Metanephros (tissue), 2 donors: ENCODE results near the gene ARRDC2. TPM values are rescaled to one million over a fixed set of nuclear protein-coding genes. Genes with fewer than 3 reads are reported as not detected.

Source experiments
- small RNA-seq: library from RNA; depleted of rRNA; stranded (forward); fragments of <200 nt; gene quantifications from one replicate; pipeline ENCODE3, GENCODE V24; 2014; ENCODE audit warnings: low replicate concordance
- total RNA-seq: library from RNA; depleted of rRNA; stranded (reverse); fragments of >200 nt; gene quantifications from one replicate; pipeline ENCODE4 v1.2.3, GENCODE V29; 2014

Gene ARRDC2
- 16.6 TPM for total RNA-seq

GRCh38 chr19:18007917-18008673 lies at the start of gene ARRDC2:
Gene ARRDC2, plus strand, starts transcription at chr19:18008170. Its CDS starts 141 bp downstream, at chr19:18008311.

GRCh38 chr19:17966550-17967256 lies 41.3 kb upstream of the ARRDC2 start, which contains the start of gene KCNN1:
Gene KCNN1, plus strand, starts transcription at chr19:17967107. Its CDS starts 6,782 bp downstream, at chr19:17973889.

Small RNA genes lying within 50 kb of the gene (small RNA-seq; reads per million reads assigned to genes)
- gene RNA5SP468 = not detected

Other genes starting within 250 kb of the ARRDC2 start
- 7.4 TPM for gene B3GNT3, start 213.0 kb upstream of the ARRDC2 start, total RNA-seq
- not detected for gene INSL3, start 186.7 kb upstream of the ARRDC2 start, total RNA-seq
- 11.7 TPM for gene JAK3, start 160.2 kb upstream of the ARRDC2 start, total RNA-seq
- gene RPL18A, start 148.3 kb upstream of the ARRDC2 start, total RNA-seq = 1,207 TPM
- gene SLC5A5, start 136.2 kb upstream of the ARRDC2 start, total RNA-seq = not detected
- gene CCDC124, start 75.2 kb upstream of the ARRDC2 start, total RNA-seq = 26.9 TPM
- gene KCNN1, start 41.1 kb upstream of the ARRDC2 start, total RNA-seq = 5.7 TPM
- gene IL12RB1, start 78.8 kb downstream of the ARRDC2 start, total RNA-seq = 1.3 TPM
- 10.4 TPM for gene MAST3, start 89.6 kb downstream of the ARRDC2 start, total RNA-seq
- 14.0 TPM for gene PIK3R2, start 145.0 kb downstream of the ARRDC2 start, total RNA-seq
- 57.0 TPM for gene IFI30, start 165.6 kb downstream of the ARRDC2 start, total RNA-seq
- 8.1 TPM for gene MPV17L2, start 185.0 kb downstream of the ARRDC2 start, total RNA-seq
- 8.8 TPM for gene RAB3A, start 195.9 kb downstream of the ARRDC2 start, total RNA-seq
- gene PDE4C, start 218.3 kb downstream of the ARRDC2 start, total RNA-seq = 5.3 TPM